Stimulated activated CD8-positive, alpha-beta memory T cell treated with anti-CD3 and anti-CD28 coated beads, Interleukin-4, amount 100 ng/mL, for 24 hours (primary cell): ENCODE data around the gene MYO9A.

ENCODE experiments used
- DNase-seq: peaks from one replicate; pipeline ENCODE4 v3.0.0-alpha.2; 2020; ENCODE audit warnings: low read depth

The MYO9A gene

GRCh38 chr15:71957026-71957425 is 160.9 kb downstream of the MYO9A start:
- no peak for DNase-seq

GRCh38 chr15:71951134-71951533 is 166.8 kb downstream of the MYO9A start:
- DNase-seq, result no peak

DNA sequence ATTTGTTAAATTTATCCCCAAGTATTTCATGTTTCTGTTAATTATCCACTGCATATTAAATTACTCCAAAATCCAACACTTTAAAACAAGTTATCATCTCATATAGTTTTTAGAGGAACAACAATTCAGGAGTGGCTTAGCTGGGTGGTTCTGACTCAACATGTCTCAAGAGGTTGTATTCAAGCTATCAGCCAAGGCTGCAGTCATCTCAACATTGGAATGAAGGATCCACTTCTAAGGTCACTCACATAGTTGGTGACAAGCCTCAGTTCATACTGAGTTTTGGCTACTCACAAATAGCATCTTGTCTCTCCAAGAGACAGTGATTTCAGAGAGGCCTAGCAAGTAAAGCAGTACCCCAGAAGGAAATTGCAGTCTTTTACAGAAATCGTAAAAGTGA is 172.9 kb downstream of the MYO9A start:
- DNase-seq, result no peak

- no peak for DNase-seq
Measured at GRCh38 chr15:71943806-71944205, 174.1 kb downstream of the MYO9A start.

- DNase-seq, result no peak
Measured at GRCh38 chr15:71939981-71940588, 177.9 kb downstream of the MYO9A start.

DNA sequence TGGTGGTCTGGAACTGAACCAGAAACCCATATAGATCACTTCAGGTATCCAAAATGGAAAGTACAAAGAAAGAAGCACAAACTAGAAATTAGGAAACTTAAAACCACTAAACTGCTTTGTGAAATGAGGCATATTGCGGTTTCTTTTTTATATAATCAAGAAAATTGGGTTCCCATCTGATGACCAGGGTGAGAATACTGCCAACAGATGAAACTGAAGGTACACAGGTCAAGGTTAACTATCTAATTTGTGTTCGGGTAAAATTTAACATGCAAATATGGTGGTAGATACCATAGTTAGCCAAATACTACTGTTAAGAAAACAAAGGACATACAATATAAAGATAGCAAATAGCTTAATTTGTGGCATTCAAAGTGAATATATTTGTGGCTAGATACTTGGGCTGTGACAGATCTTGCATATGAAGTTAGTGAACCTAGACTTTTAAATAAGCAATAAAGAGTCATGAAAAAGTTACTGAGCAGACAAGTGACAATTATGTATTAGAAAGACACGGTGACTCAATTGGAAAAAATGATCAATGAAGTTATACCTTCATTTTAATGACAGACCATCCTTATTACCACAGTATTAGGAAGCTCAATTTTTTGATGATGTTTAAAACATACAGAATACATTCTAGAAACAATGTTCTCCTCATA is 180.2 kb downstream of the MYO9A start:
- no peak for DNase-seq

GRCh38 chr15:71934446-71934845 is 183.5 kb downstream of the MYO9A start:
- no peak for DNase-seq

- DNase-seq, result no peak
Measured at GRCh38 chr15:71932689-71933088, 185.3 kb downstream of the MYO9A start.

GRCh38 chr15:71931261-71931660 is 186.7 kb downstream of the MYO9A start:
- DNase-seq, result no peak

DNA sequence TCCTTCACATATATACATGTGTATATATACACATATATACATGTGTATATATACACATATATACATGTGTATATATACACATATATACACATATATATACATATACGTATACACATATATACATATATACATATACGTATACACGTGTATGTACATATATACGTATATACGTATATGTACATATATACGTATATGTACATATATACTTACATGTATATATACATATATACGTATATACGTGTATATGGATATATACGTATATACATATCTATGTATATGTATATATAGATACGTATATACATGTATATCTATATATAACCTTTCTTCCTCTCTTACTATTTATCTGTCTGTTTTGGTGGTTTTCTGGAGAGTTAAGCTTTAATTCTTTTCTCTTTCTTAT is 192.8 kb downstream of the MYO9A start:
- no peak for DNase-seq

GRCh38 chr15:71921191-71921590 is 196.8 kb downstream of the MYO9A start:
- DNase-seq, result no peak

GRCh38 chr15:71920573-71920972 is 197.4 kb downstream of the MYO9A start:
- DNase-seq, result no peak

DNA sequence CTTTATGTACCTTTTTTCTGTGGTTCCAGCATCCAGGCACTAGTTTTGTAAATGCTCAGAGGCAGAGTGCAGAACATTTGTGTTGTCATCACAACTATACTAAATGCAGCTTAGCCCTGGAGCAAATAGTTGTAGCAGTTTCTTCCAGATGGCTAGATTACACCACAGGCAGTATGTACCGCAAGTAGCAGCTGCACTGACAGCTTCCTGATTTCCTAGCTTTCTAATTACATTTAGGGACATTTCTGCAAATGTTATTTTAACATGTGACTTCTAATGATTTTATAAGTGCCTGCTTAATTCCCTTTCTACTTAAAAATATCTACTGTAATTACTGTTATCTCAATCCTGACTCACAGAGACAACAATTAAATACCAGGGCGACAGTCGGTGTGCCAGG is 201.1 kb downstream of the MYO9A start:
- no peak for DNase-seq

DNA sequence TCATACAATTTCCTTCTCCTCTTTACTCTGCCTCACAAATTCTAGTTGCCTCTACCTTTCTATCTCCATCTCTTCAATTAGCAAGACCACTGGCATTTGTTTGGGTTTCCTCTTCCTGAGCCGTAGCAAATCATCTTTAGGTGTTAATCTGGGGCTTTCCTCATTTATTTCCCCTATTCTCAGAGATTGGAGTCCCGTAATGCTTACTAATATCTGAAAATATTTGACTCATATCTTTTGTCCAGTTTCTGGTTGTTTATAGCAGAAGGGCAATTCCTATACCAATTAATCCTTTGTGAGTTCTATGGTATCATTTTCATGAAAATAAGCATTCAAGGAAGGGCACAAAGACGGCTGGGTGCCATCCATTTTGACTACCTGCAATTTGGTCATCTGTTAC is 203.9 kb downstream of the MYO9A start:
- no peak for DNase-seq

- DNase-seq, result no peak
Measured at GRCh38 chr15:71899674-71900073, 218.3 kb downstream of the MYO9A start.

DNA sequence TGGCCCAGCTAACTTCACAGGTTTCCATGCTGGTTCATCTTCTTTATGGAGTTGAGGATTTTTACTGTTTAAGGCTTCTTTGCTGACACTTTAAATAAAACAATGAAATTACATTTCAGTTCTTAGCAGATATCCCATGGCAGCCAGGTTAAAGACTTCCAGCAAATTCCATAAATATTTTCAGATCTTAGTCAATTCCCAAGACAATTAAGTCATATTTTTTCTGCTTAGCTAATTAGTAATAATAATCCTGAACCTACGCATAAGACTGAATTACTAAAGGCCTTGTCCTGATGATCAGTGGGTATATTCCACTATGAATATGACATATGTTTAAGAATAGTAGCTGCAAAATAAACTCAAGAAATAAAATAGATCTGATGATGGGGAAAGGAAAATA is 224.3 kb downstream of the MYO9A start:
- DNase-seq, result no peak

GRCh38 chr15:71892335-71892734 is 225.6 kb downstream of the MYO9A start:
- no peak for DNase-seq

DNA sequence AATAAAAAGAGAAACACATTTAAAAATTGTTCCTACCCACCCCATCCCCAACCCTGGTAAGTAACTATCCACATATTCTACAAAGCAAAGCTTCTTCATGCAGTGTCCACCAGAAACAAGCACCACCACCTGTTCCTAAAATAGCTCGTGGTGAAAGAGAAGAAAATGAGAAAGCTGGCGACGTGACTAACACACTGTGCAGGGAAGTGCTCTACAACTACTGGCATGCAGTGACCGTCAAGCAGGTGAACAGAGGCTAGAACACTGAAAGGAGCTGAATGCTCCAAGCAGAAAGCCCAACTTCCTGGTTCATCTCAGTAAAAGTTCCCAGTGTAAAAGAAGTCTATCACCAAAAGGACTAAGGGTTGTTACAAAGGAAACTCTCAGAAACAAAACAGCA is 226.9 kb downstream of the MYO9A start:
- DNase-seq, result no peak

GRCh38 chr15:71889947-71890346 is 228.0 kb downstream of the MYO9A start:
- no peak for DNase-seq

- no peak for DNase-seq
Measured at GRCh38 chr15:71889385-71889784, 228.6 kb downstream of the MYO9A start.

DNA sequence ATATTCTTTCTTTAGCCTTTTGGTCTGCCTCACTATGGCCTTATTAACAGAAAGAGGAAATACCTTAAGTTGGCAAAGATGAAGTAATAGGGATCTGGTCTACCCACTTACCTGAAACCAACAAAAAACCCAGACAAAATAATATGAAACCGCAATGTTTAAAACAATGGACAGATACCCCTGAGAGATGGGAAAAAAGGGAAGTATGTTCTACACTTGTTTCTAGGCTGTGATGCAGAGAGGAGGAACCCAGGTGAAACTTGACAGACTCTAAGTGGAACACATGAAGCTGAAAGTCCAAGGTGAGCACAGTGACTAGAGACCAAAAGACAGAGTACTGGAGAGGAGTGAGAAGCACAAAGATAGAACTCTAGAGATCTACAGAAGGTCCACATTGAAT is 229.2 kb downstream of the MYO9A start:
- DNase-seq, result no peak

GRCh38 chr15:71885390-71885789 is 232.6 kb downstream of the MYO9A start:
- DNase-seq, result no peak

DNA sequence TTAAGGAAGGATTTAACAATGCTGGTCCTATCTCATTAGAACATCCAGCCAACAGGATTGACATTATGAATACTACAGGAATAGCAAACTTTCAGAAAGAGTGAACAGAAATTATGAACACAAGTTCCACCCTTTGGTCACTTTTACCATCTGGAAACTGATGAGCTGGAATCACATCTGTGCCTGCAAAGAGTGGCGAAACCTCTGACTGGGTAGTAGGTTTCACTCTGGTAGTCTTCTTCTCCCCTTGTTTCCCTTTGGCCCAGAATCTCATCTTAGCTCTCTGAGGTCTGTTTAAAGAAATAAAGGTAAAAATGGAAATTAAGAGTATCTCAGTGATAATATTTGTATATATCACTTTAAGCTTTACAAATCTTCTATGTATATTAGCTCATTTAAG is 234.5 kb downstream of the MYO9A start:
- no peak for DNase-seq

- DNase-seq, result no peak
Measured at GRCh38 chr15:71880276-71880675, 237.7 kb downstream of the MYO9A start.
